Body of pancreas (tissue), 4 donors: ENCODE measurements around the gene GALNTL6.

Experiments used
- CTCF ChIP-seq, 7 experiments: fragments of 450-650 bp in 4 of 7; fragments of 200-600 bp in 3 of 7; sonication (generic) in 3 of 7; IDR thresholded peaks; one replicate each; pipeline ENCODE4 v1.5.1; 2016 to 2019; ENCODE audit warnings: antibody characterized with exemption in 7 of 7
- POLR2A ChIP-seq, 3 donors: fragments of 450-650 bp; IDR thresholded peaks; one replicate each; pipeline ENCODE4 v1.6.1; 2016; ENCODE audit warnings: antibody characterized with exemption in 3 of 3, mild to moderate bottlenecking in 2 of 3

DNA sequence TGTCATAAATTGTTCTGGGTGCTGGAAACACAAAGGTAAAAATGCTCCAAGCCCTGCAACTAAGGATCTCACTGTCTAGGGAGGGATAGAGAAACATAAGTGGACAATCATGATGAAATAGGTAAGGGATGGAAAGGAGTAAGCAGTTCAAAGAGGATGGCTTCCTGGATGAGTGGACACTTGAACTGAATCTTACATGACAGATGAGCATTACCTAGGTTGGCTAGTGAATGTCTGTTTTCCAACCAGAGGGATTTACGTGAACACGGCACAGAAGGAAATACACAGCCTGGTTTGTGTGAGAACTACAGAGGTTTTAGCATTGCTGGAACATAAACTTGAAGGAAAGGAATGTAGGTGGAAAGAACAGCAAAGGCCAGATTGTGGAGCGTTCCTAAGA, 1205.2 kb downstream of the GALNTL6 start:
- TF ChIP-seq CTCF (IDR thresholded peaks at IDR 0.05) (no peak), POLR2A (IDR thresholded peaks at IDR 0.05) (no peak)
